Measurements from ENCODE around the gene PSD4.

DNA sequence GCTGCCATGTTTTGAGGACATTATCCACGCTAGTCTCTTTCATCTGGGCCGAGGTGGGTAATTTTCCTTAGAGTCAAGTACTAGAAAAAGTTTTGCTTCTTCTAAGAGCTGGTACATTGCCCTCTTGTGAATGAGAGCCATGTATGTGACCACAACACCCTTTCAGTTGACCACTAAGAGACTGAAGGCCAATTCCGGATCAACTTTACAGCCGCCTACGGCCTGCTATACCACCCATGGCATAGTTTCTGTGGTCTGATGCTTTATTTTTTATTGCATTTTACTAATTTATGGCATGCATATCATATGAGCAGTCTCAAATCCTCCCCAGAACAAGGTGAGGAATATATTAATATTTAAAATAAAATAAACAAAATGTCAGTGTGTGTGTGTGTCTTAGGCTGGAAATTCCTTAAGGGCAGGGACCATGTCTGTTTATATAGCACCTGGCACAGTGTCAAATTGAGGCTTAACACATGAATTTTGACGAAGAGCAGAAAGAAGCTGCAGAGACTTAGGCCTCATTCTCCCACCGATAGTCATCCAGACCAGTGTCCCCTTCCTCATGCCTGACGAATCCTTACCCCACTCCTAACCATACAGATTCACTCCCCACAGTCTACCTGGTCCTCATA lies 35.4 kb downstream of the PSD4 start:
- TF ChIP-seq, protein P1, sequence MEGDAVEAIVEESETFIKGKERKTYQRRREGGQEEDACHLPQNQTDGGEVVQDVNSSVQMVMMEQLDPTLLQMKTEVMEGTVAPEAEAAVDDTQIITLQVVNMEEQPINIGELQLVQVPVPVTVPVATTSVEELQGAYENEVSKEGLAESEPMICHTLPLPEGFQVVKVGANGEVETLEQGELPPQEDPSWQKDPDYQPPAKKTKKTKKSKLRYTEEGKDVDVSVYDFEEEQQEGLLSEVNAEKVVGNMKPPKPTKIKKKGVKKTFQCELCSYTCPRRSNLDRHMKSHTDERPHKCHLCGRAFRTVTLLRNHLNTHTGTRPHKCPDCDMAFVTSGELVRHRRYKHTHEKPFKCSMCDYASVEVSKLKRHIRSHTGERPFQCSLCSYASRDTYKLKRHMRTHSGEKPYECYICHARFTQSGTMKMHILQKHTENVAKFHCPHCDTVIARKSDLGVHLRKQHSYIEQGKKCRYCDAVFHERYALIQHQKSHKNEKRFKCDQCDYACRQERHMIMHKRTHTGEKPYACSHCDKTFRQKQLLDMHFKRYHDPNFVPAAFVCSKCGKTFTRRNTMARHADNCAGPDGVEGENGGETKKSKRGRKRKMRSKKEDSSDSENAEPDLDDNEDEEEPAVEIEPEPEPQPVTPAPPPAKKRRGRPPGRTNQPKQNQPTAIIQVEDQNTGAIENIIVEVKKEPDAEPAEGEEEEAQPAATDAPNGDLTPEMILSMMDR (IDR thresholded peaks at IDR 0.05) = no peak
- no peak for TF ChIP-seq POLR2A (IDR thresholded peaks at IDR 0.05)

Measured in esophagus squamous epithelium (tissue), 4 donors.